Vagina (tissue), 2 donors: ENCODE data around the gene SUGCT. TPM values are rescaled to one million over a fixed set of nuclear protein-coding genes. Genes with fewer than 3 reads are reported as not detected.

Experiments
- DNase-seq, 2 donors: peaks; one replicate each; pipeline ENCODE4 v3.0.0-alpha.2; 2017; ENCODE audit errors: extremely low spot score in 2 of 2
- H3K27ac ChIP-seq: fragments of 200-600 bp; sonication (generic); one replicate; pipeline ENCODE4 v1.5.1; 2019
- H3K27me3 ChIP-seq: fragments of 200-600 bp; sonication (generic); one replicate; pipeline ENCODE4 v1.5.1; 2019
- H3K36me3 ChIP-seq, 2 donors: fragments of 200-600 bp; sonication (generic); one replicate each; pipeline ENCODE4 v1.5.1; 2017 to 2019
- H3K4me1 ChIP-seq: fragments of 200-600 bp; sonication (generic); one replicate; pipeline ENCODE4 v1.5.1; 2019
- H3K4me3 ChIP-seq, 2 donors: fragments of 200-600 bp; sonication (generic); 1 replicate in 1 of 2; 2 replicates in 1 of 2; pipeline ENCODE4 v1.5.1; 2016 to 2019
- H3K9me3 ChIP-seq: fragments of 200-600 bp; sonication (generic); one replicate; pipeline ENCODE4 v1.5.1; 2019
- CTCF ChIP-seq, 3 experiments: fragments of 450-650 bp in 2 of 3; fragments of 200-600 bp in 1 of 3; sonication (generic) in 1 of 3; IDR thresholded peaks; one replicate each; pipeline ENCODE4 v1.5.1; 2017 to 2019; ENCODE audit warnings: antibody characterized with exemption in 3 of 3, mild to moderate bottlenecking in 2 of 3, moderate library complexity in 2 of 3
- POLR2A ChIP-seq, 2 donors: fragments of 450-650 bp; IDR thresholded peaks; one replicate each; pipeline ENCODE4 v1.6.1; 2017; ENCODE audit warnings: antibody characterized with exemption in 2 of 2, mild to moderate bottlenecking in 2 of 2, moderate library complexity in 2 of 2
- POLR2AphosphoS5 ChIP-seq, 2 donors: sonication (generic); formaldehyde crosslinking; IDR thresholded peaks; one replicate each; pipeline ENCODE4 v1.9.0; 2017; ENCODE audit warnings: antibody characterized with exemption in 2 of 2, mild to moderate bottlenecking in 2 of 2, low read depth in 1 of 2; ENCODE audit not compliant: insufficient read depth in 1 of 2
- intact Hi-C: fragments of 100-400 bp; cut with DNase I; formaldehyde crosslinking; loops from one replicate; pipeline ENCODE4 v1.15.1; 2023
- total RNA-seq: library from RNA; depleted of rRNA; stranded (reverse); fragments of >200 nt; gene quantifications from one replicate; pipeline ENCODE4 v1.2.3, GENCODE V29; 2016

Gene SUGCT
- total RNA-seq, 1 donor from 2014 or later: 2.2 TPM

GRCh38 chr7:40709062-40709964, 574.5 kb downstream of the SUGCT start:
- Histone ChIP-seq H3K27me3 (no peaks in the 10 kb centered on the region), H3K9me3 (no peaks in the 10 kb centered on the region), H3K36me3 (no peaks in the 10 kb centered on the region), H3K4me1 (no peaks in the 10 kb centered on the region), H3K4me3 (no peak overlapping the region), H3K27ac (no peak overlapping the region)
- no peak for DNase-seq
- no peak for TF ChIP-seq POLR2AphosphoS5 (IDR thresholded peaks at IDR 0.05; ENCODE audit: insufficient read depth in 1 of 2, low read depth in 1 of 2)
- no peak for TF ChIP-seq POLR2A (IDR thresholded peaks at IDR 0.05)
- TF ChIP-seq CTCF (IDR thresholded peaks at IDR 0.05): no peak
- intact Hi-C loops: no loop called here

DNA sequence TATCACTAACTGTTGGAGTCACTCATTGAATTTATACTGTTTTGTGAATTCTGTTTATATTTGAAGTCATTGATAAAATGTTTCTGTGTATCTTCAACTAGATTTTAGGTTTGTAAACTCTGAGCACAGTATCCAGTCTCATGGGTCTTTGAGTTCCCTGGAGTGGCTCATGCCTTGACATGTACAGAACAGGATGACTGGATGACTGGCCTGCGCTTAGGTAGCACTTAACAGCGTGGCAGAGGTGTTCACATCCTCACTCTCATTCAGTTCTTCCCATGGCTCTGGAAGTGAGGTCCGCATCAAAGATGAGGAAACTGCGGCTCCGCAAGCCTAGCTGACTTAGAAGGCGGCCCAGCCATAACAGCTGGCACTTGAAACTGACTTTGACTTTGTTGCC, 576.9 kb downstream of the SUGCT start:
- Histone ChIP-seq H3K27me3 (no peaks in the 10 kb centered on the region), H3K9me3 (no peaks in the 10 kb centered on the region), H3K4me1 (peaks cover 14% of the 10 kb centered on the region), H3K36me3 (no peaks in the 10 kb centered on the region), H3K4me3 (no peak overlapping the region), H3K27ac (no peak overlapping the region)
- no peak for TF ChIP-seq POLR2AphosphoS5 (IDR thresholded peaks at IDR 0.05; ENCODE audit: insufficient read depth in 1 of 2, low read depth in 1 of 2)
- no peak for TF ChIP-seq CTCF (IDR thresholded peaks at IDR 0.05)
- no peak for TF ChIP-seq POLR2A (IDR thresholded peaks at IDR 0.05)
- intact Hi-C loops: no loop called here
- DNase-seq: no peak

DNA sequence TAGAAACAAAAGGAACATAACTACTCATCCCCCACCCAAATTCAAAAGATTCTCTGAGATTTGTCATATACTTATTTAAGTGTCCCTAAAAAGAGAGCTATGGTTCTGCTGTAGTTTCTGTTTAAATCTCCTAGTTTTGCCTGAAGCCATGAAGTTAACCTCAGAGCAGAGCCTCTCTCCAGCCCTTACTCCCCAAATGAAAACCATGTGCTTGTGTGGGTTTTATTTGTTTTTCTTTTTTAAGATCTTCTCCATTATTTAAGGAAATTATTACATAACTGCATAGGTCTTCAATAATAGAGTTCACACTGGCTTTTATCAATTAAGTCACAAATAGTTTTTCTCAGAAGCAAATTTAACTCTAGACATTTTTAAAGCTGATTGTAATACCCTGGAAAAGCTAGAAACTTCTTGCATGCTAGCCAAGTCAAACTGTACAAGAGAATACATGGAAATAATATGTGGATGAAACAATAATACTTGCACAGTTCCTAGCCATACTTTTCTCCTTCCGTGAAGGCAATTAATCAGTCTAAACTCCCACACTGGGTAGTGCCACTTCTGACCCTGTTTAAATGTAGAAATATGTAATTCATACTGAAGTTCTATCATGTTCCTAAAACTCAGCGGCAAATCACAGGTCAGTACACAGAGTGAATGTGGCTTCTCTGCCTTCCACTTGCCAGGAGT, 579.7 kb downstream of the SUGCT start:
- intact Hi-C loops: no loop called here

GRCh38 chr7:40715053-40715430, 580.2 kb downstream of the SUGCT start:
- Histone ChIP-seq H3K27me3 (no peaks in the 10 kb centered on the region), H3K36me3 (no peaks in the 10 kb centered on the region), H3K9me3 (no peaks in the 10 kb centered on the region), H3K27ac (no peak overlapping the region), H3K4me1 (peaks cover 23% of the 10 kb centered on the region), H3K4me3 (no peak overlapping the region)
- intact Hi-C loops: no loop called here
- no peak for DNase-seq
- TF ChIP-seq POLR2A (IDR thresholded peaks at IDR 0.05): no peak
- no peak for TF ChIP-seq POLR2AphosphoS5 (IDR thresholded peaks at IDR 0.05; ENCODE audit: insufficient read depth in 1 of 2, low read depth in 1 of 2)
- no peak for TF ChIP-seq CTCF (IDR thresholded peaks at IDR 0.05)

More for the DNA sequence above, 579.7 kb downstream of the SUGCT start:
- Histone ChIP-seq H3K36me3 (no peaks in the 10 kb centered on the region), H3K9me3 (no peaks in the 10 kb centered on the region), H3K27me3 (no peaks in the 10 kb centered on the region), H3K4me1 (peaks cover 23% of the 10 kb centered on the region), H3K27ac (no peak overlapping the region), H3K4me3 (no peak overlapping the region)
- TF ChIP-seq CTCF (IDR thresholded peaks at IDR 0.05): no peak
- no peak for TF ChIP-seq POLR2AphosphoS5 (IDR thresholded peaks at IDR 0.05; ENCODE audit: insufficient read depth in 1 of 2, low read depth in 1 of 2)
- TF ChIP-seq POLR2A (IDR thresholded peaks at IDR 0.05): no peak
- DNase-seq: no peak

DNA sequence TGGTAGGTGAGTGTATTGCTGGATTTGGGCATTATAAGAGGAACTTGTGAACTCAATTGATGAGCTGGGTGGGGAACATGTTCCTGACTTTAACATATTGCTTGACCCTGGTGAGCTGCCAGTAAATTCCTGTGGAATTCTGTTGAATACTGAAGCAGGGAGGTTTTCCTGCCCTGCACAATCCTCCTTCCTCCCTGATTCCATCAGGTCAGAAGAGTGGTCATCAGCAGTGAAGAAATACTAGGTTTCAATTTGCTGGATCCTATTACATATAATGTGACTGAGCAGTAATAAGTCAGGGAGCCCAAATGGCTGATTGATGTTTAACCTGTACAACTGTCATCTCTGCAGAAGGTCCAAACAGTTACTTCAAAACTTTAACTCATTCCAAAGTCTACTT, 581.2 kb downstream of the SUGCT start:
- Histone ChIP-seq H3K4me3 (no peak overlapping the region), H3K4me1 (peaks cover 23% of the 10 kb centered on the region), H3K27ac (no peak overlapping the region), H3K27me3 (no peaks in the 10 kb centered on the region), H3K36me3 (no peaks in the 10 kb centered on the region), H3K9me3 (no peaks in the 10 kb centered on the region)
- no peak for DNase-seq
- intact Hi-C loops: no loop called here
- TF ChIP-seq CTCF (IDR thresholded peaks at IDR 0.05) (no peak), POLR2A (IDR thresholded peaks at IDR 0.05) (no peak), POLR2AphosphoS5 (IDR thresholded peaks at IDR 0.05; ENCODE audit: insufficient read depth in 1 of 2, low read depth in 1 of 2) (no peak)
